DND-41 (cell line): ENCODE results near the gene WWTR1.

Experiments used
- ATAC-seq: fragments of 200-7000 bp; cut with Tn5 transposase; 3 replicates; pipeline ENCODE4 v1.9.1; 2021; ENCODE audit warnings: low read depth; ENCODE audit not compliant: insufficient read depth
- DNase-seq: peaks from one replicate; pipeline ENCODE4 v3.0.0-alpha.2; 2020
- H2AFZ ChIP-seq: 2 replicates; pipeline ENCODE4 v1.6.0; 2012; ENCODE audit warnings: low read depth, low read length
- H3K27ac ChIP-seq: 2 replicates; pipeline ENCODE4 v1.5.1; 2012; ENCODE audit warnings: low read length, inconsistent platforms
- H3K27me3 ChIP-seq: fragments of 200-600 bp; sonication (generic); 2 replicates; pipeline ENCODE4 v1.6.0; 2012; ENCODE audit warnings: low read length, mild to moderate bottlenecking, inconsistent platforms; ENCODE audit not compliant: insufficient read depth, poor library complexity
- H3K36me3 ChIP-seq: 2 replicates; pipeline ENCODE4 v1.5.1; 2012; ENCODE audit warnings: low read length, inconsistent platforms; ENCODE audit not compliant: insufficient read depth
- H3K4me1 ChIP-seq: 2 replicates; pipeline ENCODE4 v1.5.1; 2012; ENCODE audit warnings: mild to moderate bottlenecking, low read length; ENCODE audit not compliant: insufficient read depth
- H3K4me2 ChIP-seq: 2 replicates; pipeline ENCODE4 v1.6.0; 2012; ENCODE audit warnings: mild to moderate bottlenecking, moderate library complexity, low read length, inconsistent platforms; ENCODE audit not compliant: insufficient read depth
- H3K4me3 ChIP-seq, 2 experiments: fragments of 200-600 bp in 1 of 2; shearing (Covaris generic) in 1 of 2; 2 replicates each; pipeline ENCODE4 v1.5.1; 2012 to 2016; ENCODE audit warnings: inconsistent platforms in 2 of 2, low read length in 2 of 2, mild to moderate bottlenecking in 2 of 2, low read depth in 1 of 2, moderate library complexity in 1 of 2
- H3K79me2 ChIP-seq: 2 replicates; pipeline ENCODE4 v1.6.0; 2012; ENCODE audit warnings: low read length, inconsistent platforms; ENCODE audit not compliant: insufficient read depth
- H3K9ac ChIP-seq: 2 replicates; pipeline ENCODE4 v1.6.0; 2012; ENCODE audit warnings: low read depth, mild to moderate bottlenecking, inconsistent platforms, low read length, moderate library complexity
- H3K9me3 ChIP-seq: 2 replicates; pipeline ENCODE4 v1.5.1; 2012; ENCODE audit warnings: low read length, moderate library complexity, mild to moderate bottlenecking, inconsistent platforms; ENCODE audit not compliant: insufficient read depth, severe bottlenecking
- H4K20me1 ChIP-seq: 2 replicates; pipeline ENCODE4 v1.6.0; 2012; ENCODE audit warnings: low read length; ENCODE audit not compliant: insufficient read depth
- EZH2 ChIP-seq: IDR thresholded peaks from 3 replicates; pipeline ENCODE4 v1.6.1; 2012; ENCODE audit warnings: borderline replicate concordance, low read depth, mild to moderate bottlenecking, moderate library complexity, low read length, inconsistent platforms; ENCODE audit not compliant: severe bottlenecking
- TF ChIP-seq, protein P1 (sequence below): IDR thresholded peaks from 2 replicates; pipeline ENCODE4 v1.5.1; 2012; ENCODE audit warnings: borderline replicate concordance, low read length, moderate library complexity, mild to moderate bottlenecking; ENCODE audit not compliant: poor library complexity, severe bottlenecking; ENCODE audit errors: extremely low read depth

Gene WWTR1

GRCh38 chr3:149473357-149474249 lies 184.2 kb downstream of the WWTR1 start:
- TF ChIP-seq EZH2, result no peak
- TF ChIP-seq, protein P1, sequence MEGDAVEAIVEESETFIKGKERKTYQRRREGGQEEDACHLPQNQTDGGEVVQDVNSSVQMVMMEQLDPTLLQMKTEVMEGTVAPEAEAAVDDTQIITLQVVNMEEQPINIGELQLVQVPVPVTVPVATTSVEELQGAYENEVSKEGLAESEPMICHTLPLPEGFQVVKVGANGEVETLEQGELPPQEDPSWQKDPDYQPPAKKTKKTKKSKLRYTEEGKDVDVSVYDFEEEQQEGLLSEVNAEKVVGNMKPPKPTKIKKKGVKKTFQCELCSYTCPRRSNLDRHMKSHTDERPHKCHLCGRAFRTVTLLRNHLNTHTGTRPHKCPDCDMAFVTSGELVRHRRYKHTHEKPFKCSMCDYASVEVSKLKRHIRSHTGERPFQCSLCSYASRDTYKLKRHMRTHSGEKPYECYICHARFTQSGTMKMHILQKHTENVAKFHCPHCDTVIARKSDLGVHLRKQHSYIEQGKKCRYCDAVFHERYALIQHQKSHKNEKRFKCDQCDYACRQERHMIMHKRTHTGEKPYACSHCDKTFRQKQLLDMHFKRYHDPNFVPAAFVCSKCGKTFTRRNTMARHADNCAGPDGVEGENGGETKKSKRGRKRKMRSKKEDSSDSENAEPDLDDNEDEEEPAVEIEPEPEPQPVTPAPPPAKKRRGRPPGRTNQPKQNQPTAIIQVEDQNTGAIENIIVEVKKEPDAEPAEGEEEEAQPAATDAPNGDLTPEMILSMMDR, result no peak
- Histone ChIP-seq H3K27me3 (no peaks in the 10 kb centered on the region), H3K9me3 (no peaks in the 10 kb centered on the region), H3K4me1 (no peaks in the 10 kb centered on the region), H4K20me1 (no peaks in the 10 kb centered on the region), H2AFZ (no peak overlapping the region), H3K9ac (no peak overlapping the region), H3K79me2 (no peaks in the 10 kb centered on the region), H3K36me3 (no peaks in the 10 kb centered on the region), H3K27ac (no peak overlapping the region), H3K4me2 (no peak overlapping the region), H3K4me3 (no peak overlapping the region)
- ATAC-seq, result no peak
- no peak for DNase-seq

GRCh38 chr3:149472030-149472797 lies 185.6 kb downstream of the WWTR1 start:
- no peaks in the 10 kb centered on the region for H3K9me3 ChIP-seq
- no peaks in the 10 kb centered on the region for H3K79me2 ChIP-seq
- no peak overlapping the region for H3K9ac ChIP-seq
- H3K4me1 ChIP-seq, result no peaks in the 10 kb centered on the region
- ATAC-seq, result no peak
- DNase-seq, result no peak
- no peak overlapping the region for H3K4me3 ChIP-seq
- H4K20me1 ChIP-seq, result no peaks in the 10 kb centered on the region
- no peak overlapping the region for H3K27ac ChIP-seq
- TF ChIP-seq, protein P1, result no peak
- no peak for TF ChIP-seq EZH2
- no peak overlapping the region for H2AFZ ChIP-seq
- H3K4me2 ChIP-seq, result no peak overlapping the region
- H3K36me3 ChIP-seq, result no peaks in the 10 kb centered on the region
- H3K27me3 ChIP-seq, result peaks cover under 1% of the 10 kb centered on the region

- Histone ChIP-seq H2AFZ (no peak overlapping the region), H3K36me3 (no peaks in the 10 kb centered on the region), H3K27ac (no peak overlapping the region), H4K20me1 (no peaks in the 10 kb centered on the region), H3K4me1 (no peaks in the 10 kb centered on the region), H3K27me3 (peaks cover 9% of the 10 kb centered on the region), H3K4me3 (no peak overlapping the region), H3K9ac (no peak overlapping the region), H3K4me2 (no peak overlapping the region), H3K9me3 (no peaks in the 10 kb centered on the region), H3K79me2 (no peaks in the 10 kb centered on the region)
- no peak for TF ChIP-seq EZH2
- TF ChIP-seq, protein P1, result no peak
- ATAC-seq (no peak), DNase-seq (no peak)
Observed at GRCh38 chr3:149470381-149470780, 187.4 kb downstream of the WWTR1 start.
